RCC 7860 (cell line): ENCODE data around the gene WDSUB1.

Source experiments
- DNase-seq: peaks from one replicate; pipeline ENCODE4 v3.0.0-alpha.2; 2015; ENCODE audit warnings: low spot score
- FAIRE-seq: peaks from 2 replicates; lab custom pipeline; 2012; peaks lifted over from hg19 to GRCh38; lab: Jason Lieb, UNC

The WDSUB1 gene

GRCh38 chr2:159199761-159200465 is 86.6 kb downstream of the WDSUB1 start:
- no peak for FAIRE-seq
- no peak for DNase-seq

- FAIRE-seq (no peak), DNase-seq (no peak)
Observed at GRCh38 chr2:159199236-159199635, 87.3 kb downstream of the WDSUB1 start.

GRCh38 chr2:159196393-159196925 is 90.0 kb downstream of the WDSUB1 start:
- no peak for FAIRE-seq
- DNase-seq, result no peak

GRCh38 chr2:159195697-159196096 is 90.8 kb downstream of the WDSUB1 start:
- no peak for FAIRE-seq
- no peak for DNase-seq

- no peak for FAIRE-seq
- DNase-seq, result no peak
Observed at GRCh38 chr2:159194241-159194640, 92.3 kb downstream of the WDSUB1 start.

- FAIRE-seq (no peak), DNase-seq (no peak)
Observed at GRCh38 chr2:159193791-159194190, 92.7 kb downstream of the WDSUB1 start.

- DNase-seq (no peak), FAIRE-seq (no peak)
Observed at GRCh38 chr2:159192371-159192918, 94.1 kb downstream of the WDSUB1 start.

- DNase-seq, result no peak
- FAIRE-seq, result no peak
Observed at GRCh38 chr2:159188449-159188848, 98.1 kb downstream of the WDSUB1 start.

GRCh38 chr2:159187106-159187505 is 99.4 kb downstream of the WDSUB1 start:
- FAIRE-seq (no peak), DNase-seq (no peak)

GRCh38 chr2:159186462-159186861 is 100.0 kb downstream of the WDSUB1 start:
- DNase-seq (no peak), FAIRE-seq (no peak)
